ENCODE data around the gene CEBPZ. TPM values are rescaled to one million over a fixed set of nuclear protein-coding genes. Genes with fewer than 3 reads are reported as not detected.

The CEBPZ gene
- total and polyA plus RNA-seq, 2 donors (not counting 3 experiments of a cell fraction or from before 2014, with no cell fraction given), result 3.6 to 46.9 TPM

DNA sequence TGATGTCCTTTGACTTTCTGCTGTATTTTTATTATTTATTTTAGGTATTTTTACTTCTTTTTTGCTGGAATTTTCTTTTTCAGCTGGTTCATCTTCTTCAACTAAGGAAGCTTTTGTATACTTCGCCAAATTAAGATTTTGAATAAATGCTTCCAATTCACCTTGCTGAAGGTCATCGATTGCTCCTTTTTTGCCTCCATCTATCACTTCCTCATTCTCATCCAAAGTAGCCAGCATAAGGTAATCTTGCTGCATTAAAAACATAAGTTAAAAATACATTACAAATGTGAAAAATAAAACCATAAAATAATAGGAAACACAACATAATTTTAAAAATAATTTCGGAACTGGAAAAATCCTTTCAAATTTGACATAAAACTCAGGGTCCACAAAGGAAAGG lies 2.6 kb downstream of the CEBPZ start:
- Histone ChIP-seq H3K27ac (ENCODE audit: insufficient read depth, low read depth, low read length) (no peak overlapping the region), H2AFZ (ENCODE audit: low read depth, low read length) (no peak overlapping the region), H3K79me2 (ENCODE audit: control insufficient read depth, insufficient read depth, low read length) (peaks cover 76% of the 10 kb centered on the region), H3K4me1 (ENCODE audit: control insufficient read depth, extremely low read depth, insufficient read depth, low read length) (peaks cover 22% of the 10 kb centered on the region), H3K36me3 (ENCODE audit: control insufficient read depth in 2 of 2, extremely low read depth in 1 of 2, insufficient read depth in 2 of 2, low read length in 2 of 2) (peaks cover 5 to 7% of the 10 kb centered on the region in 2 experiments), H3K9me1 (replicated peaks; ENCODE audit: control insufficient read depth, extremely low read depth, insufficient read depth, low read length) (no peaks in the 10 kb centered on the region), H3K27me3 (ENCODE audit: control insufficient read depth in 2 of 2, insufficient read depth in 2 of 2, low read length in 2 of 2) (no peaks in the 10 kb centered on the region), H3K4me3 (replicated peaks in 1 of 3; ENCODE audit: insufficient read depth in 1 of 3, low read depth in 1 of 3, low read length in 3 of 3) (no peak overlapping the region), H3K9me3 (replicated peaks; ENCODE audit: control insufficient read depth, insufficient read depth, low read length) (no peaks in the 10 kb centered on the region), H3K4me2 (ENCODE audit: insufficient read depth, low read length) (no peak overlapping the region), H3K9ac (replicated peaks; ENCODE audit: extremely low read depth, insufficient read depth, low read length) (no peak overlapping the region), H4K20me1 (replicated peaks; ENCODE audit: control insufficient read depth, extremely low read depth, insufficient read depth, low read length) (no peaks in the 10 kb centered on the region)
- intact Hi-C loops (cut with micrococcal nuclease) (no loop called here), dilution Hi-C loops (cut with MboI; ENCODE audit: extremely low pct_ligation_motif_present, low sequenced_read_pairs) (no loop called here)
- POLR2A ChIA-PET, result interaction anchor here (0.6 kb wide), 1 partner anchor 9 kb away, joined by 3 read pairs; no protein-coding TSS in a partner anchor
- TF ChIP-seq, protein P1, sequence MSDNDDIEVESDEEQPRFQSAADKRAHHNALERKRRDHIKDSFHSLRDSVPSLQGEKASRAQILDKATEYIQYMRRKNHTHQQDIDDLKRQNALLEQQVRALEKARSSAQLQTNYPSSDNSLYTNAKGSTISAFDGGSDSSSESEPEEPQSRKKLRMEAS (IDR thresholded peaks at IDR 0.05; ENCODE audit: insufficient read depth, insufficient read length), result no peak
- TF ChIP-seq, protein P2, sequence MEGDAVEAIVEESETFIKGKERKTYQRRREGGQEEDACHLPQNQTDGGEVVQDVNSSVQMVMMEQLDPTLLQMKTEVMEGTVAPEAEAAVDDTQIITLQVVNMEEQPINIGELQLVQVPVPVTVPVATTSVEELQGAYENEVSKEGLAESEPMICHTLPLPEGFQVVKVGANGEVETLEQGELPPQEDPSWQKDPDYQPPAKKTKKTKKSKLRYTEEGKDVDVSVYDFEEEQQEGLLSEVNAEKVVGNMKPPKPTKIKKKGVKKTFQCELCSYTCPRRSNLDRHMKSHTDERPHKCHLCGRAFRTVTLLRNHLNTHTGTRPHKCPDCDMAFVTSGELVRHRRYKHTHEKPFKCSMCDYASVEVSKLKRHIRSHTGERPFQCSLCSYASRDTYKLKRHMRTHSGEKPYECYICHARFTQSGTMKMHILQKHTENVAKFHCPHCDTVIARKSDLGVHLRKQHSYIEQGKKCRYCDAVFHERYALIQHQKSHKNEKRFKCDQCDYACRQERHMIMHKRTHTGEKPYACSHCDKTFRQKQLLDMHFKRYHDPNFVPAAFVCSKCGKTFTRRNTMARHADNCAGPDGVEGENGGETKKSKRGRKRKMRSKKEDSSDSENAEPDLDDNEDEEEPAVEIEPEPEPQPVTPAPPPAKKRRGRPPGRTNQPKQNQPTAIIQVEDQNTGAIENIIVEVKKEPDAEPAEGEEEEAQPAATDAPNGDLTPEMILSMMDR (IDR thresholded peaks at IDR 0.05; ENCODE audit: extremely low read depth in 1 of 2, insufficient read depth in 1 of 2, low read depth in 1 of 2, low read length in 2 of 2), result no peak
- TF ChIP-seq FOS (IDR thresholded peaks at IDR 0.05; ENCODE audit: borderline replicate concordance, insufficient read depth, low read length) (no peak), EZH2 (IDR thresholded peaks at IDR 0.05; ENCODE audit: borderline replicate concordance, low read depth, low read length, severe bottlenecking) (no peak), MYC (IDR thresholded peaks at IDR 0.05; ENCODE audit: low read depth, low read length) (no peak), POLR2A (IDR thresholded peaks at IDR 0.05; ENCODE audit: low read depth, low read length) (no peak), POLR2AphosphoS5 (IDR thresholded peaks at IDR 0.05; ENCODE audit: insufficient read depth, low read depth, low read length) (no peak), GATA2 (IDR thresholded peaks at IDR 0.05; ENCODE audit: insufficient read depth, insufficient read length, low read depth, low read length) (no peak), JUN (IDR thresholded peaks at IDR 0.05; ENCODE audit: borderline replicate concordance, insufficient read depth, insufficient read length, low read depth) (no peak)
- FAIRE-seq (no peak), DNase-seq (ENCODE audit: low read depth, low spot score) (no peak)
- BruUV-seq (replicated peaks), result no TSS peak
- CTCF ChIA-PET, result no interaction called here
